ENCODE data around the gene CRADD. TPM values are rescaled to one million over a fixed set of nuclear protein-coding genes. Genes with fewer than 3 reads are reported as not detected.
"Not testable (repeated sequence)": the region's sequence is repeated elsewhere in the genome, so short reads cannot be mapped to it uniquely, and the experiment has no call there.

CRADD gene
- total RNA-seq, 3 donors from 2014 or later: 24.0 to 49.8 (median 44.2) TPM

- H3K36me3 ChIP-seq: no peaks in the 10 kb centered on the region
- H3K9me3 ChIP-seq: peaks cover 9% of the 10 kb centered on the region in 2 donors
- H3K27ac ChIP-seq: no peak overlapping the region
- TF ChIP-seq POLR2AphosphoS5 (IDR thresholded peaks at IDR 0.05) (no peak), POLR2A (IDR thresholded peaks at IDR 0.05) (no peak), CTCF (IDR thresholded peaks at IDR 0.05) (no peak)
- intact Hi-C loops (cut with DNase I; ENCODE audit: low total_unique reads): no loop called here
- no peak overlapping the region for H3K4me3 ChIP-seq
- DNase-seq (ENCODE audit: low spot score in 2 of 2): no peak
- H3K27me3 ChIP-seq: no peaks in the 10 kb centered on the region
- no peaks in the 10 kb centered on the region for H3K4me1 ChIP-seq
Measured at GRCh38 chr12:93709386-93709785, 32.2 kb downstream of the CRADD start.

GRCh38 chr12:93710574-93710926, 33.4 kb downstream of the CRADD start:
- intact Hi-C loops (cut with DNase I; ENCODE audit: low total_unique reads): no loop called here
- Histone ChIP-seq H3K27me3 (no peaks in the 10 kb centered on the region), H3K36me3 (no peaks in the 10 kb centered on the region), H3K4me1 (no peaks in the 10 kb centered on the region), H3K4me3 (no peak overlapping the region), H3K9me3 (peaks cover 9% of the 10 kb centered on the region in 2 donors), H3K27ac (no peak overlapping the region)
- DNase-seq (ENCODE audit: low spot score in 2 of 2): no peak
- TF ChIP-seq POLR2A (IDR thresholded peaks at IDR 0.05): no peak
- TF ChIP-seq POLR2AphosphoS5 (IDR thresholded peaks at IDR 0.05): no peak
- TF ChIP-seq CTCF (IDR thresholded peaks at IDR 0.05): no peak

- intact Hi-C loops (cut with DNase I; ENCODE audit: low total_unique reads); H3K27me3 ChIP-seq; DNase-seq (ENCODE audit: low spot score in 2 of 2); H3K4me3 ChIP-seq; H3K36me3 ChIP-seq; H3K9me3 ChIP-seq; H3K27ac ChIP-seq; H3K4me1 ChIP-seq: not testable (repeated sequence)
Measured at GRCh38 chr12:93711502-93711901, 34.3 kb downstream of the CRADD start.

GRCh38 chr12:93712200-93712599, 35.0 kb downstream of the CRADD start:
- Histone ChIP-seq H3K27me3 (no peaks in the 10 kb centered on the region), H3K36me3 (no peaks in the 10 kb centered on the region), H3K4me3 (no peak overlapping the region), H3K27ac (no peak overlapping the region), H3K4me1 (no peaks in the 10 kb centered on the region), H3K9me3 (peaks cover 9% of the 10 kb centered on the region in 2 donors)
- intact Hi-C loops (cut with DNase I; ENCODE audit: low total_unique reads): no loop called here
- no peak for DNase-seq (ENCODE audit: low spot score in 2 of 2)
- no peak for TF ChIP-seq POLR2A (IDR thresholded peaks at IDR 0.05)
- TF ChIP-seq CTCF (IDR thresholded peaks at IDR 0.05): no peak
- no peak for TF ChIP-seq POLR2AphosphoS5 (IDR thresholded peaks at IDR 0.05)

GRCh38 chr12:93713060-93713459, 35.9 kb downstream of the CRADD start:
- H3K4me3 ChIP-seq: no peak overlapping the region
- H3K4me1 ChIP-seq: no peaks in the 10 kb centered on the region
- no peak for DNase-seq (ENCODE audit: low spot score in 2 of 2)
- H3K27me3 ChIP-seq: no peaks in the 10 kb centered on the region
- TF ChIP-seq POLR2AphosphoS5 (IDR thresholded peaks at IDR 0.05) (no peak), POLR2A (IDR thresholded peaks at IDR 0.05) (no peak), CTCF (IDR thresholded peaks at IDR 0.05) (no peak)
- intact Hi-C loops (cut with DNase I; ENCODE audit: low total_unique reads): no loop called here
- H3K36me3 ChIP-seq: no peaks in the 10 kb centered on the region
- no peak overlapping the region for H3K27ac ChIP-seq
- peaks cover 9% of the 10 kb centered on the region in 2 donors for H3K9me3 ChIP-seq

GRCh38 chr12:93713800-93714199, 36.6 kb downstream of the CRADD start:
- no peak overlapping the region for H3K27ac ChIP-seq
- H3K4me3 ChIP-seq: no peak overlapping the region

More at GRCh38 chr12:93713800-93714199, 36.6 kb downstream of the CRADD start:
- no peaks in the 10 kb centered on the region for H3K4me1 ChIP-seq
- intact Hi-C loops (cut with DNase I; ENCODE audit: low total_unique reads): no loop called here
- no peaks in the 10 kb centered on the region for H3K36me3 ChIP-seq
- TF ChIP-seq CTCF (IDR thresholded peaks at IDR 0.05) (no peak), POLR2A (IDR thresholded peaks at IDR 0.05) (no peak), POLR2AphosphoS5 (IDR thresholded peaks at IDR 0.05) (no peak)
- no peak for DNase-seq (ENCODE audit: low spot score in 2 of 2)
- H3K9me3 ChIP-seq: peaks cover 9% of the 10 kb centered on the region in 2 donors
- H3K27me3 ChIP-seq: no peaks in the 10 kb centered on the region
